NCI-H1694 (cell line): ENCODE data around the gene ZNF710.
A peak's percentile ranks its signal among the peaks of the same experiment; 100 is the strongest.
"Not testable (repeated sequence)": the region's sequence is repeated elsewhere in the genome, so short reads cannot be mapped to it uniquely, and the experiment has no call there.

Source experiments
- DNase-seq: peaks from one replicate; lab custom pipeline; 2025; lab: John Stamatoyannopoulos, UW

The ZNF710 gene

DNA sequence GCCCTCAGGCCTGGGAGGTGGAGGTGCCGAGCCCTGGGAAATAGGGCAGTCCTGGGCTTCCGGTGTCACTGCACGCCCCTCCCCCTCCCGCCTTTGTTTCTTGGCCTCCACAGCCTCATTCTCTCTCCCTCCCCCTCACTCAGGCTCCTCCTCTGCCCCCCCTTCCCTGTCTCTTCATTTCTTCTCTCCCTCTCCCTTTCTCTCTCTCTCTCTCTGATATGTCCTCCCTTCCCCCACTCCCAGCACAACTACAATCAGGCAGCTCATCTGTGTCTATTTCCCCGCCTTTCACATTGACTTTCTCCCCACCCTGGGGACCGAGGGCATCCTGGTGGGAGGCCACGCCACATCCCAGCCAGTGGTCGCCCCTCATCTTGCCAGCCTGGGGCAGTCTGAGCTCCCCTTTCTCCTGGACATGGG, 60.9 kb downstream of the ZNF710 start:
- no peak for DNase-seq

DNA sequence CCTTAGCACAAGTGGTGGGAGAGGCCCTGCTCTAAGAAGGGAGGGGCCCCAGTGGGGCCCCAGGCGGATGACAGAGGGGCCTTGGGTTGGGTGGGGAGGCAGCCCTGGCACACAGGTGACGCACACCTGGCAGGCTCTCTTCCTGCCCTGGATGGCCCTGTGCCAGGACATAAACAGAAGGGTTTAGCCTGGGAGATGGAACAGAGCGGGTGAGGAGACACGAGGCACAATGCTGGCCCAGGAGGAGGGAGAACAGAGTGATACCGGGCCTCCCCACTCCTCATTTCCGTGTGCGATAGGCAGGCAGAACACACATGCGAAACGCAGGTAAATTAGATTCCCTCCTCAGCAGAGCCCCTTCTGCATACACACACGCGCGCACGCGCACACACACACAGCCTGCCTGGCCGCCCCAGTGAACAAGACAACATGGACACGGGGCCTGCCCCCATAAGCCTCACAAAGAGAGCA, 61.4 kb downstream of the ZNF710 start:
- DNase-seq: no peak

DNA sequence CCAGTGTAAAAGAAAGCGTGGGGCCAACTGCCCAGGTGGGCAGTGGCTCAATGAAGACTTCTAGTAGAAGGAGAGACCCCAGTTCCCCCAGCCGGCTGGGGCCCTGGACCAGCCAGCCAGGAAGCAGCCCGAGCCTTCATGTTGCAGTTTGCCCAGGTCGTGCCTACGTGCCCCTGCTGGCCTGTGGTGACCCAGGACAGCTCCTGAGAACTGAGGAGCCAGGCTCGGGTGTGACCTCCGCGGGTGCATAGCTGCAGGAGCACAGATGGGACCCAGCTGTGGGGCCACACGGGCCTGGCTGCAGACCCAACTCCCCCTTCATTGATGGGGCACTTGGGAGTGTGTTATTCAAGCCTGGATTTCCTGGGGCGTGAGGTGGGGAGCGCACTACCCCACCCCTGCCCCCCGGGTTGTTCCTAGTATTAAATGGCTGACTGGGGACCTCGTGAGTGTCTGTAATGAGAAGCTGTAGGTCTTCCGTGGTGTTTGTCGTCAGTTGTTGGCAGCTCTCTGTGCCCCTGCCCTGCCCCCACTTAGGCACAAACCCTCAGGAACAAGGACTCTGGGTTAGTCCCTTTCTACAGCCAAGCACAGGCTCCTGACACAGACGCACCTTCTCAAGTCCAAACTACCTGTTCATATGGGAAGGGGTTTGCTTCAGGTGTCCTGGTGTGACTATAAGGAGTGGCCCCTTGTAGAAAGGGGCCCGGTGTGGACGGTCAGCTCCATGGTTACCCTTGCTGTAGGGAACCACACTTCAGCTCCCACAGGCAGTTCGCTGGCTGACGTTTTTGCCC, 62.0 kb downstream of the ZNF710 start:
- no peak for DNase-seq

DNA sequence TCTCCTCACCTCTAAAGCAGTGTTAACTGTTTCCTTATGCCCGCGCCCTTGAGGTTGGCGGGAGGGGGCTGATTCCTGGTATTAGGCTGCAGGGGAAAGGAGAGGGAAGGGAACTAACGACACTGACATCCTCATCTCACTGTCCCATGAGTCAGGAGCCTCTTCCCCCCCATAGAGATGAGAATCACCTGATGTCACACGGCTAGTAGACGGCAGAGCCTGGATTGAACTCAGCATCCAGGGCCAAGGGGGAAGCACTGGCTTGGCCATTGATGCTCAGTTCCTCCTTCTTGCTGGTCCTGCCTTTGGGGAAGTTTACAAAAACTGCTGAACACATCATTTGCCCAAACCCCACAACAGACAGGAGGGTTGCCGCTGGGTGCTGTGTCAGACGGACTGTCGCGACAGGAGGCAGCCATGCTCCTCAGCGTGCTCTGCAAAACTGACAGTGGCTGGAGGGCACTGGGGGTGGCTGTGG, 62.7 kb downstream of the ZNF710 start:
- DNase-seq: no peak

DNA sequence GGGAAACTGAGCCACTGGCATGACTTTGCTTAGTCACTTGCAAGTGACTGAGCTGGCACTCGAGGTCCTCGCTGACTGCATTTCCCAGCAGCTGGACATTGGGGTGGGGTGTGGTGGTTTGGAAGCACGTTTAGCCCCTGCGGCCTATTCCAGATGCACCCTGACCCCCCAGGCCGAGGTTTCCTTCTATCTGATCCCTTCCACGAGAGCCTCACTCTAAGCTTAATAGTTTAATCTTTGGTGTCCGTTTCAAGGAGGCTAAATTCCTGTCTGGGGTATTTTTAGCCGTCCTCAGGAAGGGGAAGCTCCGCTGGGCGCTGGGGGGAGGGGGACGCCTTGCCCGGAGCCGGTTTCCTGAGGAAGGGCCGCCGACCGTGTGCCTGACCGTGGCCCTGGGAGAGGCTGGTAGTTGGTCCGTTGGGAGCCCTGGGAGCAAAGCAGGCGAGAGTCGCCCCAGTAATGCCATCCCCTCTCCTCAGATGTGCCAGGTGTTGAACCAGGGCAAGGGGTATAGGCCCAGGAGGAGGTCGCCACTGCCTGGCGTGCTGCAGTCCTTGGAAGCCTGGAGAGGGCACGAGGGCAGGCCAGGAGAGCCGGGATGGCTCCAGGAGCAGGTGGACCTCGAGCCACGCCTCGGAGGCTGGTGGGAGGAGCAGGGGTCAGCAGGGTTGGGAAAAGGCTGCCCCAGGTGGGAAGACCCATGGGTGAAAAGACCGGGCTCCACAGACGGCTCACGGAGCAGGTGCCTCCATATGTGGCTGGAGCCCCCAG, 64.0 kb downstream of the ZNF710 start:
- DNase-seq: no peak

DNA sequence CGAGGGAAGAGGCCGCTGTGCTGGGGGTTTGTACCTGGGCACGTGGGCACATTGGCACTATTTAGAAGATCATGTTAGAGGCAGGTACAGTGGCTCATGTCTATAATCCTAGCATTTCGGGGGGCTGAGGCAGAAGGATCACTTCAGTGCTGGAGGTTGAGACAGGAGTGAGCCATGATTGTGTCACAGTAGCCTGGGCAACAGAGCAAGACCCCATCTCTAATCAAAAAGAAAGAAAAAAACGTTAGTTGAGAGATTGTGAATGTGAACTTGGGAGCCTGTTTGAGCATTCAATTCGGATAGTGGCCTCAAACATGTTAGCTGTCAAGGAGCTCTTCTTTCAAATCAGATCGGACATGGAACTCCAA, 64.5 kb downstream of the ZNF710 start:
- no peak for DNase-seq

DNA sequence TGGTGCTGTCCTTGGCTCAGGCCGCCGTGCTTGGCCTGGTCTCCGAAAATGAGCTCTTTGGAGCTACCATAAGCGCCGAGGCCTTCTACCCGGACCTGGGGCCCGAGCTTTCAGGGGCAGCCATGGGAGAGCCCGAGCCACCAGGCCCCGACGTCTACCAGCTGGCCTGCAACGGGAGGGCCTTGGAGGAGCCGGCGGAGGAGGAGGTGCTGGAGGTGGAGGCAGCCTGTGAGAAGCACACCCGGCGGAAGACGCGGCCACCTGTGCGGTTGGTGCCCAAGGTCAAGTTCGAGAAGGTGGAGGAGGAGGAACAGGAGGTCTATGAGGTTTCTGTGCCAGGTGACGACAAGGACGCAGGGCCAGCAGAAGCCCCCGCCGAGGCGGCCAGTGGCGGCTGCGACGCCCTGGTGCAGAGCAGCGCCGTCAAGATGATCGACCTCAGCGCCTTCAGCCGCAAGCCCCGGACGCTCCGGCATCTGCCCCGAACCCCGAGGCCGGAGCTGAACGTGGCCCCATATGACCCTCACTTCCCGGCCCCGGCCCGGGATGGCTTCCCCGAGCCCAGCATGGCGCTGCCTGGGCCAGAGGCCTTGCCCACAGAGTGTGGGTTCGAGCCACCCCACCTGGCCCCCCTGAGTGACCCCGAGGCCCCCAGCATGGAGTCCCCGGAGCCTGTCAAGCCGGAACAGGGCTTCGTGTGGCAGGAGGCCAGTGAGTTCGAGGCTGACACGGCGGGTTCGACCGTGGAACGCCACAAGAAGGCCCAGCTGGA, 66.2 kb downstream of the ZNF710 start:
- no peak for DNase-seq

DNA sequence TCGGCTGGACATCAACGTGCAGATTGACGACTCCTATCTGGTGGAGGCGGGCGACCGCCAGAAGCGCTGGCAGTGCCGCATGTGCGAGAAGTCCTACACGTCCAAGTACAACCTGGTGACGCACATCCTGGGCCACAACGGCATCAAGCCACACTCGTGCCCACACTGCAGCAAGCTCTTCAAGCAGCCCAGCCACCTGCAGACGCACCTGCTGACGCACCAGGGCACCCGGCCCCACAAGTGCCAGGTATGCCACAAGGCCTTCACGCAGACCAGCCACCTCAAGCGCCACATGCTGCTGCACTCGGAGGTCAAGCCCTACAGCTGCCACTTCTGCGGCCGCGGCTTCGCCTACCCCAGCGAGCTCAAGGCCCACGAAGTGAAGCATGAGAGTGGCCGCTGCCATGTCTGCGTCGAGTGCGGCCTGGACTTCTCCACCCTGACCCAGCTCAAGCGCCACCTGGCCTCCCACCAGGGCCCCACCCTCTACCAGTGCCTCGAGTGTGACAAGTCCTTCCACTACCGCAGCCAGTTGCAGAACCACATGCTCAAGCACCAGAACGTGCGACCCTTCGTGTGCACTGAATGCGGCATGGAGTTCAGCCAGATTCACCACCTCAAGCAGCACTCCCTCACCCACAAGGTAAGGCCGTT, 67.0 kb downstream of the ZNF710 start:
- no peak for DNase-seq

DNA sequence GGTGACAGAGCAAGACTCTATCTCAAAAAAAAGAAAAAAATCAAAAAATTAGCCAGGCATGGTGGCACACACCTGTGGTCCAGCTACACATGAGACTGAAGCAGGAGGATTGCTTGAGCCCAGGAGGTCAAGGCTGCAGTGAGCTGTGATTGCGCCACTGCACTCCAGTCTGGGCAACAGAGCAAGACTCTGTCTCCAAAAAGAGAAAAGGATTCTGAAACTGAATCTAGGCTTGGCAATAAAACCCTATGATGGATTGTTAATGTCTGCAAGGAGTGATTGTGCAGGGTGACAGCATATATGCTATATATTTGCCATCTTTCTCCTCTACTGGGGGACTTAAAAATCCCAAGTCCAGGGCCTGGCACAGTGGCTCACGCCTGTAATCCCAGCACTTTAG, 69.5 kb downstream of the ZNF710 start:
- not testable (repeated sequence) for DNase-seq

DNA sequence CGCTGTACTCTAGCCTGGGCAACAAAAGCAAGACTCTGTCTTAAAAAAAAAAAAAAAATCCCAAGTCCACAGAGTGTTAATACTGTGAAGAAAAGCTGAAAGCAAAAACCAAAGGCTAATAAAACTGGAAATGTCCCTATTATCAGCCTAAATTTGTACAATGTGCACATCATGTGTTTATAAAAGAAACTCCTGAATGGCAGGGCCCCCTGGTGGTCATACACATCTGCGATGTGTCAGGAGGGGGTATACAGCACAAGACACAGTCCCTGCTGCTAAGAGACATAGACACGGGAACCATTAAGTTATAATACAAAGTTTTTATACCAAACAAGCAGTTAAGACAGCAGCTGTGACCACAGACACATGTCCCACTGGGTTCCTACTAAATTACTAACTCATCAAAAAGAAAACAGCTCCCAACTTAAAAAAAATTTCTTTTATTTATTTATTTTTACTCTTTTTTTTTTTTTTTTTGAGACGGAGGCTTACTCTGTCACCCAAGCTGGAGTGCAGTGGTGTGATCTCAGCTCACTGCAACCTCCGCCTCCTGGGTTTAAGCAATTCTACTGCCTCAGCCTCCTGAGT, 70.2 kb downstream of the ZNF710 start:
- peak; percentile 66 for DNase-seq

DNA sequence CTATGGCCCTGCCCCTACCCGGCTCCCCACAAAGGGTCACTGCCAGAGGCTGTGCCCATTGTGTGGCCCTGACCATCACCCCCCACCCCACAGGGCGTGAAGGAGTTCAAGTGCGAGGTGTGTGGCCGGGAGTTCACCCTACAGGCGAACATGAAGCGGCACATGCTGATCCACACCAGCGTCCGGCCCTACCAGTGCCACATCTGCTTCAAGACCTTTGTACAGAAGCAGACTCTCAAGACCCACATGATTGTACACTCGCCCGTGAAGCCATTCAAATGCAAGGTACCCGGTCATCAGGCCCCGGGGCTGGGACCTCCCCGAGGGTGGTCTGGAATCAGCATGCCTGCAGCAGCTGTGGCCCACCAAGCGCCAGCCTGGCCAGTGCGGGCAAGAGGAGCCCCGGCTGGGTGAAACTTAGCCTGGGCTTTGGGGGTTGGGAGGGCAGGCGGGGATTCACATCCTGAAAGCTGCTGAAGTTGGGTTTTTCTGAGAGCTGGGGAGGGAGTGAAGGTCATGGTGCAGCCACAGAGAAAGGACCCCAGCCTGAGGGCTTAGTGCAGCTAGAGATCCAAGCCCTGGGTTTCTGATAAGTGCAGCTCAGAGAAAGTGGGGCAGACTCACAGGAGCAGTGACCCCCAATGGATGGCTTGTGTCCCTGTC, 72.0 kb downstream of the ZNF710 start:
- DNase-seq: no peak

DNA sequence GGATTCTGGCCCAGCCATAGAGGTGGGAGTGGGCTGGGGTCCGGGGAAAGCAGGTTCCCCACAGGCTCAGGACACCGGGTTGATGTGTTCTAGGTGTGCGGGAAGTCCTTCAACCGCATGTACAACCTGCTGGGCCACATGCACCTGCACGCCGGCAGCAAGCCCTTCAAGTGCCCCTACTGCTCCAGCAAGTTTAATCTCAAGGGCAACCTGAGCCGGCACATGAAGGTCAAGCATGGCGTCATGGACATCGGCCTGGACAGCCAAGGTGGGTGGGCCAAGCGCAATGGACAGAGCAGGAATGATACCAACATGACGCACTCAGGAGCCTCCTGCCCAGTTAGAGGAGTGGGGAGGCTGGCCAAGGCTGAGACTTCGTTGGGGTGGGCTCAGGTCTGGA, 72.9 kb downstream of the ZNF710 start:
- DNase-seq: no peak

DNA sequence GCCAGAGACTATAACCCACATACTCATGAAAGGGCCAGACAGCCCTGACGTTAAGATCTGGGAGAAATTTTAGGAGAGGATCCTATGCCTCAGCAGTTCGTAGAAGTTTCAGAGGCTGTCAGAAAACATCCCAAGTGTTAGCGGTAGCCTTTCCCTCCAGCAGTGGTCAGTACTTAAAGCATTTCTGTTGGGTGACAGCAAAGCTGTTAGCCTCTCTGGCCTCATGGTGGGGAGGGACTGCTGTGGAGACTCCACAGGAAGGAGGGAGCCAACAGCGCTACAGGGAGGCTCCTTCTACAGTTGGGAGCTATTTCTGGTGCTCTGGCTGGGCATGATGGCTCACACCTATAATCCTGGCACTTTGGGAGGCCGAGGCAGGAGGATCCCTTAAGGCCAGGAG, 73.8 kb downstream of the ZNF710 start:
- DNase-seq: no peak

DNA sequence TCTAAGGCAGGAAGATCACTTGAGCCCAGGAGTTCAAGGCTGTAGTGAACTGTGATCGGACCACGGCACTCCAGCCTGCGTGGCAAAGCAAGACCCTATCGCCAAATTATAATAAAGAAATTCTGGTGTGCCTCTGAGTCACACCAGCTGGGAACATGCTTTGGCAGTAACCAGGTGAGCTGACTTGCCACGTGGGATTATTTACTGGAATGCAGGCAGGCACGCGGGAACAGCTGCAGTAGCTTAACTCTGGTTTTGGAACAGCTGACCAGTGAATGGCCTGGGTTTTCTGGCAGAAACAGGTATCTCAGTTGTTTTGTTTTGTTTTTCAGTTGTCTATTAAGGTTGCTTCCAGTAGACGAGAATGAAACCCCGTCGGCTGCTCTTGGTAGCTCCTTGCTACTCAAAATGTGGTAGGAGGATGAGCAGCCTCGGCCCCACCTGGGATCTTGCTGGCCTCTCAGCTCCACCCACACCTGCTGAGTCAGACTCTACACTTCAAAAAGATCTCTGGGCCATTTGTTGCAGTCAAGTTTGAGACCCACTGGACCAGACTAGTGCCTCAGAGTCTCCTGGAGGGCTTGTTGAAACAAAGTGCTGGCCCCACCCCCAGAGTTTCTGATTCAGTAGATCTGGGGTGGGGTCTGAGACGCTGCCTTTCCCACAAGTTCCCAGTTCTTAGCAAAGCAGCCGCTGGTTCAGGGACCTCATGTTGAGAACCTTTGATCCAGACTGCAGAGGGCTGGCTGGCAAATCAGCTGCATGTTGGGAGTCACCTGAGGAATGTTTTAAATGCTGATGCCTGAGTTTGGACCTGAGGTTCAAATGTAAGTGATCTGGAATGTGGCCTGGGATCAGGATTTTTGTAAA, 74.5 kb downstream of the ZNF710 start:
- no peak for DNase-seq

DNA sequence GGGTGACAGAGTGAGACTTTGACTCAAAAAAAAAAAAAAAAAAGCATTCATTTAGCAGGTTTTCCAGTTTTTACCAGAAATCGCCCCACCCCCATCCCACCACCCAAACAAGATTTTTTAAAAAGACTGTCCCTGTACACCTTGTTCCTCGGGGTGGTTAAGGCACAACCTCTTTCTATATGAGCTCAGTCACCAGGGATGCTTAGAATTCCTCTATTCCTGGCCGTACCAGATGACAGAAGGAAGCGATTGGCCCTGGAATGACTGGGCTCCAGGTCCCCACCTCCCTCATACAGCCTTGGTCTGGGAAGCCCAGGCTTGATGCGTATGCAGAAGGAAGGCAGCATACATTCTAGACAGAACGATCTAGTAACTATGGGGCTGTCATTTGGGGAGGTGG, 75.6 kb downstream of the ZNF710 start:
- DNase-seq: no peak

DNA sequence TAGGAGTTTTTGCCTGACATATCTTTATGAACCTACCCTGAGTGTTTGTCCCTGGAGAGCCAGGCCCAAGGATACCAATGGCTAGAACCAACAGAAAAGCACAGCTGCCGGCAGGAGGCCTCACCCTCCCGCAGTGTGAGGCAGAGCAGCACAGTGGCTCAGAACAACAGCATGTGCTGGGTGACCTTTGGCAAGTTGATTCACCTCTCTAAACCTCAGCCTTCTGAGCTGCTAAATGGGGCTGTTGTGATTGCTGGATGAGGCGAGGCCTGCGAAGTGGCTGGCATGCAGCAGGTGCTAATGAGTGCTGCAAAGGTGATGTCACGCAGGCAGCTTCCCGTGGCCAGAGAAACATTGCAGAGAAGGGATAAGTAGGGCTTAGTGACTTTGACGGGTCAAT, 77.8 kb downstream of the ZNF710 start:
- DNase-seq: no peak

DNA sequence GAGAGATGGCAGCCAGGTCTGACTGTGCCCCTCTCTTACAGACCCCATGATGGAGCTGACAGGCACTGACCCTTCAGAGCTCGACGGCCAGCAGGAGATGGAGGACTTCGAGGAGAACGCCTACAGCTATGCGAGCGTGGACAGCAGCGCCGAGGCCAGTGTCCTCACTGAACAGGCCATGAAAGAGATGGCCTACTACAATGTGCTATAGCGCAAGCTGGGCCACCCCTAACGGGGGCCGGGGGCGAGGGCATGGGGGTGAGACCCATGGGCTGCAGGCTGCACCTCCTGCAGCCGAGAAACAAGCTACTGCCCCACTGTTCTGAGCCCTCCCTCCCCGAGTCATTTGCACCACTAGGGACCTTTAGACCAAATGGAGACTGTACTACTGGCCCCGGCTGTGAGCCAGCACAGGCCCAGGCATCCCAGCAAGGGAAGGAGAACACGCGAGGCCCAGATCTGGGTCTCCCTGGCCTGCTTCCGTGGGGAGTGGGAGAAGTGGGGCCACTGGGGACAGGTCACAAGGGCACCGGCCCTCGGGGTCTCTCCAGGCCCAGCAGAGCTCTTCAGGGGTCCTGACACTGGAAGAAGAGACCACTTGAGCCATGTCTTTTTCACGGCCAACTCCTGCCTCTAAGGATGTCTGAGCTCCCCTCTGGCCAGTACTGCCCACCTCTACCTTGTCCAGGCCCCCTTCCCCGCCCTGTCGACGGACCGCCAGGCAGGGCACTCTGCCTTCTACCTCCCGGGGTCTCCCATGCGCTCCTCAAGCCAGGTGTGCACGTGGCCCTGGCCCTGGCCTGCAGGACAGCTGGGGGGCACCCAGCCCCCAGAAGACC, 78.7 kb downstream of the ZNF710 start:
- no peak for DNase-seq

DNA sequence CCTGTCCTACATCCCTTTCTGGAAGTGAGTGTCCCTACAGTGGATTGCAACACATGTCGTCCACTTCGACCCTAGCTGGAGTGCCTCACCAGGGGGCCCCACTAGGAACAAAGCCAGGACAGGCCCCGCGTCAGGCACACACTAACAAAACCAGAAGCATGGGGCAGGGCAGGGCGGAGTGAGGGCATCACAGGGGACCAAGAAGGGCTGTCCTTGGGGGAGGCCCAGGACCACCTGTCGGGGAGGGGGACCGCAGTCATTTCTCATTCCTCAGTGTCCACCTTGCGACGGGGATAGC, 79.3 kb downstream of the ZNF710 start:
- DNase-seq: no peak

DNA sequence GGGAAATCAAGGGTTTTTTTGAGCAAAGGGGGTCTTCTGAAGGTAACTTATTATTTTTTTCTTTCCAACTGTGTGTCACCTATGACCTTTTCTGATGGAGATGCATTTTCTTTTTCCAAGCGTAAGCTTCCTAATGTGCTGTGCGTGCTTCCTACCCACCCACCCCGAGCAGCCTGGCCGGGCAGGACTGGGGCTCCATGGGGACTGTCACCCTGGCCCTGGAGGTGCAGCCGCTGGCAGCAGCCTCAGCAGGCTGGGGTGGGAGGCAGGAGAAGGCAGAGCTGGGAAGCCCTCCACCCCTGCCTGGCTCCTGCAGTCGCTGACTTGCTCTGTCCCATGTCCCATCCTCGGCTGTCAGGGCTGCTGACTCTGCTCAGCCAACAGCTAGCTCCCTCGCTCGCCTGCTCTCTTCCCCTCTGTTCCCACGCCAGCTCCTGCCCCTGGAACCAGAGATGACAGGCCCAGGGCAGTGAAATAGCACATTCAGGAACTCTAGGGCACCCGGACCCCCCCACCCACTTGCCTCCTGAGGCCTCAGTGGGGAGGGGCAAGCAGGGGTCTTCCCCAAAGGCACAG, 79.8 kb downstream of the ZNF710 start:
- DNase-seq: no peak
